ENCODE data around the gene CD74. TPM values are rescaled to one million over a fixed set of nuclear protein-coding genes. Genes with fewer than 3 reads are reported as not detected.

Gene CD74
- total and polyA plus RNA-seq, 2 of the 4 experiments (the other 2 are of a cell fraction): 0.18 to 1.1 TPM

- no TSS peak for BruUV-seq (replicated peaks)
- H3K9ac ChIP-seq (ENCODE audit: low read depth, low read length): no peak overlapping the region
- H3K14ac ChIP-seq (replicated peaks; ENCODE audit: low read depth, low read length): no peak overlapping the region
- dilution Hi-C loops (cut with HindIII; ENCODE audit: low sequenced_read_pairs, unreplicated experiment) (no loop called here), intact Hi-C loops (cut with micrococcal nuclease) (no loop called here), in situ Hi-C loops (cut with MboI; ENCODE audit: low sequenced_read_pairs) (no loop called here)
- no peaks in the 10 kb centered on the region for H3K79me1 ChIP-seq (ENCODE audit: low read depth in 1 of 2, low read length in 2 of 2)
- H4K91ac ChIP-seq (ENCODE audit: insufficient read depth, low read depth, low read length): no peak overlapping the region
- no peak overlapping the region for H4K5ac ChIP-seq (ENCODE audit: low read depth, low read length)
- 100% methylated on average over 1 of the region's 13 CpGs; no CpG with 5 or more reads in 1 of the 2 experiments for WGBS, 2 experiments (ENCODE audit: extremely low coverage in 2 of 2, insufficient read length in 1 of 2)
- no peak overlapping the region for H3K18ac ChIP-seq (ENCODE audit: low read depth, low read length)
- no peaks in the 10 kb centered on the region for H3K27me3 ChIP-seq (ENCODE audit: control insufficient read depth, insufficient read depth, low read length)
- H2AK9ac ChIP-seq (replicated peaks; ENCODE audit: low read depth, low read length, poor library complexity): no peak overlapping the region
- ATAC-seq (ENCODE audit: low read depth) (no peak), DNase-seq (no peak)
- no peak overlapping the region for H2AK5ac ChIP-seq (ENCODE audit: low read depth, low read length)
- H3K27ac ChIP-seq (ENCODE audit: insufficient read depth, low read length): no peak overlapping the region
- H2AFZ ChIP-seq (replicated peaks; ENCODE audit: low read length, poor library complexity): no peak overlapping the region
- H3K23ac ChIP-seq (ENCODE audit: low read depth, low read length): no peak overlapping the region
- CTCF ChIA-PET: no interaction called here
- no peak overlapping the region for H3K4me2 ChIP-seq (ENCODE audit: low read depth, low read length)
- peaks cover 12% of the 10 kb centered on the region for H3K9me1 ChIP-seq (ENCODE audit: insufficient read depth, low read length)
- H4K20me1 ChIP-seq (ENCODE audit: insufficient read depth, low read length): no peaks in the 10 kb centered on the region
- H2BK20ac ChIP-seq (ENCODE audit: low read depth, low read length): no peak overlapping the region
- H2BK5ac ChIP-seq (ENCODE audit: low read depth, low read length, poor library complexity, severe bottlenecking): no peak overlapping the region
- no peaks in the 10 kb centered on the region for H3K9me3 ChIP-seq (ENCODE audit: control insufficient read depth, insufficient read depth, low read length)
- H2BK120ac ChIP-seq (ENCODE audit: low read depth, low read length): no peak overlapping the region
- no peak overlapping the region for H2BK15ac ChIP-seq (ENCODE audit: low read depth, low read length)
- H4K8ac ChIP-seq (ENCODE audit: low read depth in 2 of 2, low read length in 2 of 2): no peak overlapping the region; a peak in 1 of 4 replicates
- TF ChIP-seq BHLHE40 (IDR thresholded peaks at IDR 0.05; ENCODE audit: low read depth, low read length) (no peak), RFX5 (IDR thresholded peaks at IDR 0.05; ENCODE audit: low read depth, low read length) (no peak), USF2 (IDR thresholded peaks at IDR 0.05; ENCODE audit: low read depth, low read length) (no peak), NFE2L2 (IDR thresholded peaks at IDR 0.05; ENCODE audit: low read depth, low read length) (no peak), CTCF (conservative IDR thresholded peaks at IDR 0.05; ENCODE audit: low read depth, low read length) (no peak), RAD21 (IDR thresholded peaks at IDR 0.05; ENCODE audit: low read length) (no peak), MAFK (IDR thresholded peaks at IDR 0.05; ENCODE audit: low read depth, low read length) (no peak), MXI1 (IDR thresholded peaks at IDR 0.05; ENCODE audit: borderline replicate concordance, low read depth, low read length) (no peak), POLR2A (IDR thresholded peaks at IDR 0.05; ENCODE audit: low read depth, low read length) (no peak), CHD1 (IDR thresholded peaks at IDR 0.05; ENCODE audit: low read depth, low read length) (no peak), FOS (IDR thresholded peaks at IDR 0.05; ENCODE audit: low read depth, low read length) (no peak), CEBPB (IDR thresholded peaks at IDR 0.05; ENCODE audit: low read depth, low read length) (no peak), MAZ (IDR thresholded peaks at IDR 0.05; ENCODE audit: borderline replicate concordance, low read depth, low read length) (no peak), SMC3 (IDR thresholded peaks at IDR 0.05; ENCODE audit: low read depth, low read length) (no peak), RCOR1 (IDR thresholded peaks at IDR 0.05; ENCODE audit: insufficient replicate concordance, low read length) (no peak)
- TF ChIP-seq, protein P1, sequence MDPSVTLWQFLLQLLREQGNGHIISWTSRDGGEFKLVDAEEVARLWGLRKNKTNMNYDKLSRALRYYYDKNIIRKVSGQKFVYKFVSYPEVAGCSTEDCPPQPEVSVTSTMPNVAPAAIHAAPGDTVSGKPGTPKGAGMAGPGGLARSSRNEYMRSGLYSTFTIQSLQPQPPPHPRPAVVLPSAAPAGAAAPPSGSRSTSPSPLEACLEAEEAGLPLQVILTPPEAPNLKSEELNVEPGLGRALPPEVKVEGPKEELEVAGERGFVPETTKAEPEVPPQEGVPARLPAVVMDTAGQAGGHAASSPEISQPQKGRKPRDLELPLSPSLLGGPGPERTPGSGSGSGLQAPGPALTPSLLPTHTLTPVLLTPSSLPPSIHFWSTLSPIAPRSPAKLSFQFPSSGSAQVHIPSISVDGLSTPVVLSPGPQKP (IDR thresholded peaks at IDR 0.05; ENCODE audit: borderline replicate concordance, low read depth, low read length): no peak
- POLR2A ChIA-PET (ENCODE audit: unreplicated experiment): no interaction called here
- H3K4me1 ChIP-seq (ENCODE audit: control insufficient read depth, insufficient read depth, low read length): no peaks in the 10 kb centered on the region; the same call in 1 of the 2 replicates
- H3K4ac ChIP-seq (ENCODE audit: low read depth, low read length): no peak overlapping the region
- no peak overlapping the region for H3K4me3 ChIP-seq (ENCODE audit: insufficient read depth, low read depth, low read length)
- no peak overlapping the region for H3K56ac ChIP-seq (ENCODE audit: extremely low read depth, insufficient read depth, low read length)
- peaks cover 68% of the 10 kb centered on the region for H3K36me3 ChIP-seq (ENCODE audit: control insufficient read depth, insufficient read depth, low read length)
Observed at GRCh38 chr5:150391064-150391834, 21.5 kb downstream of the CD74 start.
